HEK293 (cell line): ENCODE results near the gene RASL12.

ENCODE experiments used
- CTCF ChIA-PET: fragments of 350-600 bp; formaldehyde crosslinking; extraction: SDS; loops from one replicate; lab custom pipeline; 2021; ENCODE audit warnings: antibody characterized with exemption; lab: Yijun Ruan, JAX
- POLR2A ChIA-PET: fragments of 300-600 bp; formaldehyde crosslinking; extraction: SDS; loops from one replicate; lab custom pipeline; 2020; ENCODE audit warnings: antibody characterized with exemption, inconsistent platforms; lab: Yijun Ruan, JAX
- H3K27ac ChIP-seq: fragments of 200-500 bp; sonication (Bioruptor generic); 2 replicates; pipeline ENCODE4 v1.5.1; 2014; ENCODE audit warnings: low read depth, low read length, control low read depth, inconsistent platforms; ENCODE audit errors: extremely low read depth
- H3K36me3 ChIP-seq, 2 experiments: fragments of 200-500 bp in 1 of 2; sonication (Bioruptor generic) in 1 of 2; 1 replicate in 1 of 2; 2 replicates in 1 of 2; pipeline ENCODE4 v1.5.1; 2014 to 2017; ENCODE audit warnings: inconsistent platforms in 2 of 2, low read length in 2 of 2; ENCODE audit not compliant: control insufficient read depth in 2 of 2, insufficient read depth in 1 of 2
- H3K4me1 ChIP-seq: fragments of 200-500 bp; sonication (Bioruptor generic); 2 replicates; pipeline ENCODE4 v1.5.1; 2014; ENCODE audit warnings: mild to moderate bottlenecking, low read length, inconsistent platforms; ENCODE audit not compliant: control insufficient read depth, insufficient read depth
- H3K4me3 ChIP-seq: 2 replicates; pipeline ENCODE4 v1.5.1; 2011; ENCODE audit warnings: low read depth, mild to moderate bottlenecking, control low read depth, low read length, moderate library complexity
- H3K9me3 ChIP-seq: fragments of 200-500 bp; sonication (Bioruptor generic); 2 replicates; pipeline ENCODE4 v1.5.1; 2014; ENCODE audit warnings: low read depth, low read length, inconsistent platforms; ENCODE audit not compliant: control insufficient read depth, insufficient read depth
- GLI2 ChIP-seq: fragments of 450-650 bp; formaldehyde crosslinking; IDR thresholded peaks from 2 replicates; pipeline ENCODE4; 2017; ENCODE audit warnings: missing biosample characterization, missing genetic modification characterization, low read depth, borderline replicate concordance
- MZF1 ChIP-seq: fragments of 450-650 bp; formaldehyde crosslinking; IDR thresholded peaks from 2 replicates; pipeline ENCODE4 v1.5.1; 2017; ENCODE audit warnings: missing biosample characterization, missing genetic modification characterization, borderline replicate concordance
- PRDM1 ChIP-seq: fragments of 450-650 bp; formaldehyde crosslinking; IDR thresholded peaks from 2 replicates; pipeline ENCODE4; 2016; ENCODE audit warnings: missing biosample characterization, missing genetic modification characterization
- YY2 ChIP-seq: fragments of 450-650 bp; formaldehyde crosslinking; IDR thresholded peaks from 2 replicates; pipeline ENCODE4 v1.5.1; 2016; ENCODE audit warnings: missing biosample characterization, missing genetic modification characterization
- ZBTB26 ChIP-seq: fragments of 450-650 bp; formaldehyde crosslinking; optimal IDR thresholded peaks from 2 replicates; pipeline ENCODE3; 2016; ENCODE audit warnings: missing biosample characterization, mild to moderate bottlenecking, missing genetic modification characterization
- ZNF114 ChIP-seq: fragments of 450-650 bp; formaldehyde crosslinking; IDR thresholded peaks from 2 replicates; pipeline ENCODE4 v1.5.0; 2017; ENCODE audit warnings: missing biosample characterization, missing genetic modification characterization
- ZNF148 ChIP-seq: fragments of 450-650 bp; formaldehyde crosslinking; IDR thresholded peaks from 2 replicates; pipeline ENCODE4 v1.5.0; 2017; ENCODE audit warnings: missing biosample characterization, missing genetic modification characterization, borderline replicate concordance
- ZNF16 ChIP-seq: fragments of 450-650 bp; formaldehyde crosslinking; IDR thresholded peaks from 2 replicates; pipeline ENCODE4 v1.5.1; 2016; ENCODE audit warnings: low read depth, missing biosample characterization, missing genetic modification characterization
- ZNF302 ChIP-seq: fragments of 450-650 bp; formaldehyde crosslinking; IDR thresholded peaks from 2 replicates; pipeline ENCODE4 v1.5.1; 2016; ENCODE audit warnings: missing biosample characterization, missing genetic modification characterization, low read depth
- ZNF341 ChIP-seq: fragments of 450-650 bp; formaldehyde crosslinking; IDR thresholded peaks from 2 replicates; pipeline ENCODE4; 2016; ENCODE audit warnings: low read depth, missing biosample characterization, missing genetic modification characterization
- ZNF362 ChIP-seq: fragments of 450-650 bp; formaldehyde crosslinking; IDR thresholded peaks from 2 replicates; pipeline ENCODE4 v1.5.1; 2016; ENCODE audit warnings: missing biosample characterization, missing genetic modification characterization
- TF ChIP-seq, protein P1 (sequence below): fragments of 450-650 bp; formaldehyde crosslinking; IDR thresholded peaks from 2 replicates; pipeline ENCODE4 v1.5.1; 2016; ENCODE audit warnings: missing biosample characterization, missing genetic modification characterization
- TF ChIP-seq, protein P2 (sequence below): fragments of 450-650 bp; formaldehyde crosslinking; conservative IDR thresholded peaks from 2 replicates; pipeline ENCODE4 v1.5.1; 2016; ENCODE audit warnings: low read depth, missing biosample characterization, missing genetic modification characterization
- TF ChIP-seq, protein P3 (sequence below): fragments of 450-650 bp; formaldehyde crosslinking; IDR thresholded peaks from 2 replicates; pipeline ENCODE4 v1.5.1; 2016; ENCODE audit warnings: missing biosample characterization, missing genetic modification characterization

RASL12 gene

GRCh38 chr15:65037309-65037708 lies 30.5 kb downstream of the RASL12 start:
- POLR2A ChIA-PET, result no interaction called here
- no peak overlapping the region for H3K27ac ChIP-seq
- CTCF ChIA-PET, result no interaction called here
- no peaks in the 10 kb centered on the region for H3K4me1 ChIP-seq
- no peaks in the 10 kb centered on the region for H3K9me3 ChIP-seq
- TF ChIP-seq ZNF362 (tag by site-specific recombination) (no peak), MZF1 (no peak), ZNF114 (tag by site-specific recombination) (no peak), ZBTB26 (tag by site-specific recombination) (no peak), ZNF341 (tag by site-specific recombination) (no peak), GLI2 (tag by site-specific recombination) (no peak), ZNF302 (tag by site-specific recombination) (no peak), ZNF148 (no peak)
- TF ChIP-seq, protein P1, sequence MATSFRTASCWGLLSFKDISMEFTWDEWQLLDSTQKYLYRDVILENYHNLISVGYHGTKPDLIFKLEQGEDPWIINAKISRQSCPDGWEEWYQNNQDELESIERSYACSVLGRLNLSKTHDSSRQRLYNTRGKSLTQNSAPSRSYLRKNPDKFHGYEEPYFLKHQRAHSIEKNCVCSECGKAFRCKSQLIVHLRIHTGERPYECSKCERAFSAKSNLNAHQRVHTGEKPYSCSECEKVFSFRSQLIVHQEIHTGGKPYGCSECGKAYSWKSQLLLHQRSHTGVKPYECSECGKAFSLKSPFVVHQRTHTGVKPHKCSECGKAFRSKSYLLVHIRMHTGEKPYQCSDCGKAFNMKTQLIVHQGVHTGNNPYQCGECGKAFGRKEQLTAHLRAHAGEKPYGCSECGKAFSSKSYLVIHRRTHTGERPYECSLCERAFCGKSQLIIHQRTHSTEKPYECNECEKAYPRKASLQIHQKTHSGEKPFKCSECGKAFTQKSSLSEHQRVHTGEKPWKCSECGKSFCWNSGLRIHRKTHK (tag by site-specific recombination), result no peak
- TF ChIP-seq, protein P2, sequence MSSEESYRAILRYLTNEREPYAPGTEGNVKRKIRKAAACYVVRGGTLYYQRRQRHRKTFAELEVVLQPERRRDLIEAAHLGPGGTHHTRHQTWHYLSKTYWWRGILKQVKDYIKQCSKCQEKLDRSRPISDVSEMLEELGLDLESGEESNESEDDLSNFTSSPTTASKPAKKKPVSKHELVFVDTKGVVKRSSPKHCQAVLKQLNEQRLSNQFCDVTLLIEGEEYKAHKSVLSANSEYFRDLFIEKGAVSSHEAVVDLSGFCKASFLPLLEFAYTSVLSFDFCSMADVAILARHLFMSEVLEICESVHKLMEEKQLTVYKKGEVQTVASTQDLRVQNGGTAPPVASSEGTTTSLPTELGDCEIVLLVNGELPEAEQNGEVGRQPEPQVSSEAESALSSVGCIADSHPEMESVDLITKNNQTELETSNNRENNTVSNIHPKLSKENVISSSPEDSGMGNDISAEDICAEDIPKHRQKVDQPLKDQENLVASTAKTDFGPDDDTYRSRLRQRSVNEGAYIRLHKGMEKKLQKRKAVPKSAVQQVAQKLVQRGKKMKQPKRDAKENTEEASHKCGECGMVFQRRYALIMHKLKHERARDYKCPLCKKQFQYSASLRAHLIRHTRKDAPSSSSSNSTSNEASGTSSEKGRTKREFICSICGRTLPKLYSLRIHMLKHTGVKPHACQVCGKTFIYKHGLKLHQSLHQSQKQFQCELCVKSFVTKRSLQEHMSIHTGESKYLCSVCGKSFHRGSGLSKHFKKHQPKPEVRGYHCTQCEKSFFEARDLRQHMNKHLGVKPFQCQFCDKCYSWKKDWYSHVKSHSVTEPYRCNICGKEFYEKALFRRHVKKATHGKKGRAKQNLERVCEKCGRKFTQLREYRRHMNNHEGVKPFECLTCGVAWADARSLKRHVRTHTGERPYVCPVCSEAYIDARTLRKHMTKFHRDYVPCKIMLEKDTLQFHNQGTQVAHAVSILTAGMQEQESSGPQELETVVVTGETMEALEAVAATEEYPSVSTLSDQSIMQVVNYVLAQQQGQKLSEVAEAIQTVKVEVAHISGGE (tag by site-specific recombination), result no peak
- no peaks in the 10 kb centered on the region for H3K36me3 ChIP-seq
- no peak overlapping the region for H3K4me3 ChIP-seq

DNA sequence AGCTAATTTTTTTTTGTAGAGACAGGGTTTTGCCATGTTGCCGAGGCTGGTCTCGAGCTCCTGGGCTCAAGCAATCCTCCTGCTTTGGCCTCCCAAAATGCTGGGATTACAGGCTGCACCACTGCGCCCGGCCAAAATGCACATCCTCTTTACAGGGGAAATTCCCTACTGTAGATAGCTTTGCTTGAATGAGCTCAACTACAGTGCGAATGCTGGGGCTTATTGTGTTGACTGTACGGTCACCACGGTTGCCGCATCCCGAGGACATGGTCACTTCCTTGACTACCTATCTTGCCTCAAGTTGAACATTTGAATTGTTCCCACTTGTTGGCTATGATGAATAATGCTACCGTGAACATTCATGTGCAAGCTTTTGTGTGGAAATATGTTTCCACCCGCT lies 33.1 kb downstream of the RASL12 start:
- no peak overlapping the region for H3K4me3 ChIP-seq
- CTCF ChIA-PET, result interaction anchor here (0.6 to 1.9 kb wide), 7 partner anchors 8 to 267 kb away, joined by 3 to 15 read pairs (median 4); partner anchors contain the start of gene PDCD7
- no peaks in the 10 kb centered on the region for H3K4me1 ChIP-seq
- H3K27ac ChIP-seq, result no peak overlapping the region
- no peaks in the 10 kb centered on the region for H3K9me3 ChIP-seq
- TF ChIP-seq PRDM1 (tag by site-specific recombination) (no peak), ZBTB26 (tag by site-specific recombination) (no peak), ZNF16 (tag by site-specific recombination) (no peak), YY2 (tag by site-specific recombination) (no peak)
- TF ChIP-seq, protein P3, sequence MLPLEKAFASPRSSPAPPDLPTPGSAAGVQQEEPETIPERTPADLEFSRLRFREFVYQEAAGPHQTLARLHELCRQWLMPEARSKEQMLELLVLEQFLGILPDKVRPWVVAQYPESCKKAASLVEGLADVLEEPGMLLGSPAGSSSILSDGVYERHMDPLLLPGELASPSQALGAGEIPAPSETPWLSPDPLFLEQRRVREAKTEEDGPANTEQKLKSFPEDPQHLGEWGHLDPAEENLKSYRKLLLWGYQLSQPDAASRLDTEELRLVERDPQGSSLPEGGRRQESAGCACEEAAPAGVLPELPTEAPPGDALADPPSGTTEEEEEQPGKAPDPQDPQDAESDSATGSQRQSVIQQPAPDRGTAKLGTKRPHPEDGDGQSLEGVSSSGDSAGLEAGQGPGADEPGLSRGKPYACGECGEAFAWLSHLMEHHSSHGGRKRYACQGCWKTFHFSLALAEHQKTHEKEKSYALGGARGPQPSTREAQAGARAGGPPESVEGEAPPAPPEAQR (tag by site-specific recombination), result no peak
- H3K36me3 ChIP-seq, result no peaks in the 10 kb centered on the region
- POLR2A ChIA-PET, result interaction anchor here (1.1 kb wide), 1 partner anchor 99 kb away, joined by 3 read pairs; the partner anchor contains the start of gene PDCD7
